GM18858 (cell line): ENCODE results near the gene CCNYL1.

ENCODE experiments used
- ATAC-seq: cut with Tn5 transposase; IDR thresholded peaks from one replicate; pipeline ENCODE4 v1.9.1; 2021; ENCODE audit not compliant: unreplicated experiment

Gene CCNYL1

DNA sequence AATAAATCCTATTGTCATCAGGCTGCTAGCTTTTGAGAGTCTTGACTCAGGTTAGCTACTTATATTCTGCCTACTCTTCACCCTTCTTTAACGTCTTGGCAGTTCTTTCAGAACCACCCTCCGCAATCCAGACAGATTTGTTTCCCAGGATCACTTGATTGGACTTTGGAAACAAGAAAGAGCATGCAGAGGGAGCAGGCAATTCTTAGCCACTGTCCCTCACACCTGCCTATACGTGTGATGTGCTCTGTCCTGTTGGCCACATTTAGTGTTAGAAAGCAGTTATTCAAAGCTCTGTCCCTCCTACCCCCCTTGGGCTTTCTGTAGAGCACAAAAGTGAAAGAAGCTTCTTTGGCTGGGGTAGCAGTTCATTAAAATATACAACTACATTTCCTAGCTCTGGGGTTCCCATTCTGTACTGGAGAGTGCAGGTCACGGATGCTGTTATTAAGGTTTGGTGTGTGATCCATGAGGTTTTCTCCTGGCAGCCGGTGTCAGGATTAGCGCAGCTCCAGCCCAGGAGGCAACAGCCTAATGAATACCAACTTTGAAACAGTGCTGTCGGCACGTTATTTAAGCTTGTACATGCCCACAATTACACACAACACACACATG, 52.0 kb downstream of the CCNYL1 start:
- no peak for ATAC-seq

GRCh38 chr2:207764096-207764630, 52.7 kb downstream of the CCNYL1 start:
- no peak for ATAC-seq

DNA sequence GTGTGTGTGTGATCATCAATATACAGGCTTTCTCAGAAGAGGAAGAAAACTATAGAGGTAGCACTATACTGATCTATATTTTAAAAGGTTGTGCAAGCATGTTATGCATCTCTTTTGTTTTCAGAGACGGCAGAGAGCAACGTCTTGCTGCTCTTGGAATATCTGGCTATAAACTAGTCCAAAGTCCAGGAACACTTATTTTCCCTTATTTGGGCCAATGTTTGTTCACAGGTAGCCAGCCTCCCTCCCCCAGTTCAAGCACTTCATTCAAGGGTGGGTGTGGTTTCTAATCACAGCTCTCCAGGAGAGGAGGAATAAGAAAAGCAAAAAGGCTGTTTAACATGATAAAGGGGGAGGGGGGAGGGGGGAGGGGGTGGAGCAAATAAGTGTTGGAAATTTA, 54.1 kb downstream of the CCNYL1 start:
- ATAC-seq = no peak

- ATAC-seq = no peak
These were observed 54.7 kb downstream of the CCNYL1 start for GRCh38 chr2:207766041-207766551.

DNA sequence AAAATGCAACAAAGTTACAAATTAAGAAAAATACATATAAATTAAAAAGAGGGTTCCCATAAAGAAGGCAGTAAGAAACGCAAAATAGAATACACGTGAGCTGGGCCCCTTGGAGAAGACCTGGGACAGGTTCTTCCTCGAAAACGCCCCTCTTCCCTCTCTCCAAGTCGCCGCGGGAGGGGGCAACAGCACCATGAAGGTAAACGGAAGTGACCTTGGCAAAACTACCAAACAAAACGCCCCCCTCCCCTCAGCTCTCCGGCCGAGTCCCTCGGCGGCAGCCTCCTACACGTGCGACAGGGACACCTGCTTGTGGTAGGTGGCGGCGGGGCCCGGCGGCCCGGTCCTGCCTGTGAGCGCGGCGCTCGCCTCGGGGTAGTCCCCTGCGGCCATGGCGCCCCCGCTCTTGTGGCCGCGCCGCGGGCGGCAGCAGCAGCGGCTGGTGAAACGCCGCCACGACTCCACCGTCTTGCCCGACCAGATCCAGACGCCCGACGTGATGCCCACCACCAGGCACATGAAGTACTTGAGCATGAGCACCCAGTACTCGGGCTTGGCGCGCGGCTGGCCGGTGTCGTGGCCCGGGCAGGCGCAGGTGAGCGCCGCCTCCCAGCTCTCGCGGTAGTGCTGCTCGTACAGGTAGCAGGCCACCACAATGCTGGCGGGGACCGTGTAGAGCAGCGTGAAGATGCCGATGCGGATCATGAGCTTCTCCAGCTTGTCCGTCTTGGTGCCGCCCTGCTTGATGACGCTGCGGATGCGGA, 55.4 kb downstream of the CCNYL1 start:
- ATAC-seq = no peak

GRCh38 chr2:207767461-207768167, 56.2 kb downstream of the CCNYL1 start:
- ATAC-seq = no peak

GRCh38 chr2:207768168-207768865, 56.9 kb downstream of the CCNYL1 start:
- ATAC-seq = no peak

DNA sequence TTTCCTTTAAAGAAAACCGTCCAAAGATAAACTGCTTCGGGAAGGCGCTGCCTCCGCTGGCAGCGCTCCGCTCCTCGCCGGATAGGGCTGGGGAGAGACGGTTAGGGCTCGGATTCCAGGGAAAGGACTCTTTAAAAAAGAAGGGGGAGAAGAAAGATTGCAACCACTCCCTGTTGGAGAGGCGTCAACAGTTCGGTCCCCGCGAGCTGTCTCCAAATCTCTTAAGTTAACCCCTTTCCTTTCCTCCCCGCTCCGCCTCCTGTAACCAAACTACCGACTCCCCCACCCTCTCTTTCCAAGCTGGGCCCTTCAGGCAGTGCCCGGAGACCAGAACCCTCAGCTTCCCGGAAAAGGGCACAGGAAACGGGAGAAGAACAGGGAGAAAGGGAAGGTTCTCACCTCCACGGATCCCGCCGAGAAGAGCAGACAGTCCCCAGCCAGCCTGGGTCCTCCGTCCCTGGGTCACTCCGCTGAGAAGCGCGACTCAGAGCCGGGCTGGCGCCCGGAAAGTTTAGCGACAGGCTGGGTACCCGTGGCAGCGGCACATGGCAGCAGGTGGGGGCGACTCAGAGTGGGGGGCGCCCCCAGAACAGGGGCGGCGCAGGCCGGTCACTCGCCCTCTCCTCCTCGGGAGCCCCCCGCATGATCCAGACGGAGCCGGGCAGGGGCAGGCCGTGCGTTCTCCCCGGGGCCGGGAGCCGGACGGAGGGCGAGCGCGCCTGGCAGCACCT, 57.6 kb downstream of the CCNYL1 start:
- no peak for ATAC-seq

- ATAC-seq = no peak
These were observed 59.4 kb downstream of the CCNYL1 start for GRCh38 chr2:207770602-207771404.

DNA sequence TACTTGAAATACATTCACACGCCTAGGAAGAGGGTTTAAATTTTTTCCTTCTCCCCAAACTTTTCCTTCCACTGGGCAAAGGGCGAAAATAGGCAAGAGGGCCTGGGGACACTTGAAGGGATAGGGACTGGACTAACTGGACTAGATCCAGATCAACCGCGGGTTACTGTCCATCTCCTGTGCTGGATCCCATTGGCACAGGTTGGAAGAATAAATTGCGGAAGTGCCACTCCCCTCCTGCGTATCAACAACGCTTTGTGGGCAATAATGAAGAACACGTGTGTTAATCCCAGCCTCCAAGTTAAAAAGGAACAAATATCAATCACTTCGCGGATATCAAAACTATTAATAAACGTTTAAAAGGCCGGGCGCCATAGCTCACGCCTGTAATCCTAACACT, 60.0 kb downstream of the CCNYL1 start:
- ATAC-seq = no peak

DNA sequence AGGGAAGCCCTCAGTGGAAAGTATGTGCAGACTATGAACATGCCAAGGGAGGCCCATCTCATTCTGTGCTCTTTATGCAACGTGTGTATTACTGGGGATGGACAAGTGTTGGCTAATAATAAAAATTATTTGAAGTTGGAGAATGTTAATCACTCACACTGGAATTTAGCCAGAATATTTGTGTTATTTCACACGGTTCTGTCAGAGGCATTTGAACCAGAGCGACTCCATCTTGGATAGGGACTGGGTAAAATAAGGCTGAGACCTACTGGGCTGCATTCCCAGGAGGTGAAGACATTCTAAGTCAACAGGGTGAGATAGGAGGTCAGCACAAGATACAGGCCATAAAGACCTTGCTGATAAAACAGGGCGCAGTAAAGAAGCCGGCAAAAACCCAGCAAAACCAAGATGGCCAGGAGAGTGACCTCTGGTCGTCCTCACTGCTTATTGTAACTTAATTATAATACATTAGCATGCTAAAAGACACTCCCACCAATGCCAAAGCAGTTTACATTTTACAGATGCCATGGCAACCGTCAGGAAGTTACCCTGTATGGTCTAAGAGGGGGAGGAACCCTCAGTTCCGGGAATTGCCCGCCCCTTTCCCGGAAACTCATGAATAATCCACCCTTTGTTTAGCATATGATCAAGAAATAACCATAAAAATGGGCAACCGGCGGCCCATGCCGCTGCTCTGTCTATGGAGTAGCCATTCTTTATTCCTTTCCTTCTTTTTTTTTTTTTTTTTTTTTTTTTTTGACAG, 60.8 kb downstream of the CCNYL1 start:
- no peak for ATAC-seq

DNA sequence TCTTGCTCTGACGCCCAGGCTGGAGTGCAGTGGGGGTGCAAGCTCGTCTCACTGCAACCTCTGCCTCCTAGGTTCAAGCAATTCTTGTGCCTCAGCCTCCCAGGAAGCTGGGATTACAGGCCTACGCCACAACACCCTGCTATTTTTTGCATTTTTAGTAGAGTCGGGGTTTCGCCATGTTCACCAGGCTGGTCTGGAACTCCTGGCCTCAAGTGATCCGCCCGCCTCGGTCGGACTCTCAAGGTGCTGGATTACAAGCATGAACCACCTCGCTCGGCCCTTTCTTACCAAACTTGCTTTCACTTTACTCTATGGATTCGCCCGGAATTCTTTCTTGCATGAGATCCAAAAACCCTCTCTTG, 61.4 kb downstream of the CCNYL1 start:
- ATAC-seq = no peak

DNA sequence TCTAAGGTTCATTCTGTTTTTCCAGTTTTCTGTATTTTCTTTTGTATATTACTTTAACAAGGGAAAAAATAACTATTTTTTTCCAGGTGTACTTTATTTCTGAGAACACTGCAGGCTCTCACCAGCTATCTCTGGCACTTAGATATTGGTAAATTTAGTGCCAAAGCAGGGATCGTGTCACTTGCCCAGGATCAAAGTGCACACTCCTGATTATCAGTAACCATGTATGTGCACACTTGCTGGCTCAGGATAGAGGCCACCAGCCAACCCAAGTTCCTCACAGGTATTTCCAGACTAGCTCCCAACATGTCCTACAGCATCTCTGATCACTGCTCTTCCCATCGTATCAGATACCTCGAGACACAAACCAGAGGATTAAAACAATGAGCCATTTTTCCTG, 64.0 kb downstream of the CCNYL1 start:
- ATAC-seq = no peak

- ATAC-seq = no peak
These were observed 65.7 kb downstream of the CCNYL1 start for GRCh38 chr2:207777124-207777523.

DNA sequence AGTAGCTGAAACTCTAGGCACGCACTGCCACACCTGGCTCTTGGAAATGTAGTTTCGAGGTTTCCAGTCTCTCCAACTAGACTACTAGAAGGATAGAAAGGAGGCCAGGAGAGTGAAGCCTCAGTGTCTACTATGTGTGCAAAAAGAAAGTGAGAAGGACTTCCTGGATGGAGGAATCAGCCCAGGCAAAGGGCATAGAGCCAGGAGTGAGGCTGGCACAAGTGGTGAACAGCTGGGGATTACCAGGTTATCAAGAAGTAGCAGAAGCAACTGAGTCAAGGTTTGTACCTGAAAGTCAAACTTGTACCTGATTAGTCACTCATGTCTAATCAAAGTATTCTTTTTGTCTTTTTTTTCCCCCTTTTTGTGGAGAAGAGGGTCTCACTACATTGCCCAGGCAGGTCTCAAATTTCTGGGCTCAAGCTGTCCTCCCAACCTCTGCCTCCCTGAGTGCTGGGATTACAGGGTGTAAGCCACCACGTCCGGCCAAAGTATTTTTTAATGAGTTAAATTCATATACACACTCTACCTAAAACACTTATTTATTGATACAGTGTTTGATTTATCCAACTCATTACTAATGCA, 67.0 kb downstream of the CCNYL1 start:
- no peak for ATAC-seq

DNA sequence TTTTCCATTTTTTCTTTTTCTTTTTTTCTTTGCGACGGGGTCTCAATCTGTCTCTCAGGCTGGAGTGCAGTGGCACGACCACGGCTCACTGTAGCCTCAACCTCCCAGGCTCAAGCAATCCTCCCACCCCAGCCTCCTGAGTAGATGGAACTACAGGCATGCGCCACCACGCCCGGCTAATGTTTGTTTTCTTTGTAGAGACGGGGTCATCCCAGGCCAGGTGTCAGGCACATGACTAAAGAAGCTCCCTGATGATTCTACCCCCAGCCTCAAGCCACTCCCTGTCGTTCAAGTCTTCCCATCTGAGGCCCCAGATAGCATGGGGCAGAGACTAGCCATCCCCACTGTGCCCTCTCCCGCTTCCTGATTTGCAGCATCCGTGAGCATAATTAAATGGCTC, 68.1 kb downstream of the CCNYL1 start:
- ATAC-seq = no peak

GRCh38 chr2:207782238-207783030, 71.0 kb downstream of the CCNYL1 start:
- no peak for ATAC-seq

- no peak for ATAC-seq
These were observed 72.1 kb downstream of the CCNYL1 start for GRCh38 chr2:207783514-207783913.
